Stimulated activated CD4-positive, alpha-beta T cell treated with anti-CD3 and anti-CD28 coated beads, Interleukin-15, amount 100 ng/mL, for 48 hours (primary cell): ENCODE data around the gene MICAL2.
A peak's percentile ranks its signal among the peaks of the same experiment; 100 is the strongest.

Experiments used
- DNase-seq, 2 donors: peaks; one replicate each; pipeline ENCODE4 v3.0.0-alpha.2; 2020; ENCODE audit warnings: low read depth in 2 of 2

Gene MICAL2

GRCh38 chr11:12188548-12189317 is 78.3 kb downstream of the MICAL2 start:
- DNase-seq, result no peak

- no peak for DNase-seq
Observed at GRCh38 chr11:12189543-12190235, 79.3 kb downstream of the MICAL2 start.

- no peak for DNase-seq
Observed at GRCh38 chr11:12190511-12190910, 80.1 kb downstream of the MICAL2 start.

GRCh38 chr11:12192794-12193514 is 82.6 kb downstream of the MICAL2 start:
- DNase-seq, result no peak

- no peak for DNase-seq
Observed at GRCh38 chr11:12193515-12194336, 83.3 kb downstream of the MICAL2 start.

GRCh38 chr11:12195768-12196167 is 85.4 kb downstream of the MICAL2 start:
- DNase-seq, result peak; percentile 38 to 40

GRCh38 chr11:12196308-12196707 is 85.9 kb downstream of the MICAL2 start:
- DNase-seq, result no peak

GRCh38 chr11:12196872-12197271 is 86.5 kb downstream of the MICAL2 start:
- DNase-seq, result no peak

GRCh38 chr11:12198251-12199222 is 88.1 kb downstream of the MICAL2 start:
- DNase-seq, result no peak

- no peak for DNase-seq
Observed at GRCh38 chr11:12199231-12199948, 89.0 kb downstream of the MICAL2 start.

- peak in 1 of 2 donors; percentile 27 for DNase-seq
Observed at GRCh38 chr11:12200279-12200990, 90.0 kb downstream of the MICAL2 start.

GRCh38 chr11:12200991-12201985 is 90.9 kb downstream of the MICAL2 start:
- DNase-seq, result no peak

- no peak for DNase-seq
Observed at GRCh38 chr11:12202661-12203310, 92.4 kb downstream of the MICAL2 start.

GRCh38 chr11:12204506-12204905 is 94.1 kb downstream of the MICAL2 start:
- no peak for DNase-seq

- no peak for DNase-seq
Observed at GRCh38 chr11:12205330-12205729, 94.9 kb downstream of the MICAL2 start.

- DNase-seq, result no peak
Observed at GRCh38 chr11:12206529-12206928, 96.1 kb downstream of the MICAL2 start.

GRCh38 chr11:12207384-12208150 is 97.2 kb downstream of the MICAL2 start:
- DNase-seq, result peak; percentile 51 to 54
